HG03521 (cell line): ENCODE measurements around the gene PCK1.

Experiments used
- ATAC-seq: cut with Tn5 transposase; IDR thresholded peaks from one replicate; pipeline ENCODE4 v1.9.1; 2021; ENCODE audit warnings: mild to moderate bottlenecking, moderate library complexity; ENCODE audit not compliant: unreplicated experiment

The PCK1 gene

GRCh38 chr20:57559658-57560553 is 1.0 kb upstream of the PCK1 start:
- ATAC-seq = no peak

DNA sequence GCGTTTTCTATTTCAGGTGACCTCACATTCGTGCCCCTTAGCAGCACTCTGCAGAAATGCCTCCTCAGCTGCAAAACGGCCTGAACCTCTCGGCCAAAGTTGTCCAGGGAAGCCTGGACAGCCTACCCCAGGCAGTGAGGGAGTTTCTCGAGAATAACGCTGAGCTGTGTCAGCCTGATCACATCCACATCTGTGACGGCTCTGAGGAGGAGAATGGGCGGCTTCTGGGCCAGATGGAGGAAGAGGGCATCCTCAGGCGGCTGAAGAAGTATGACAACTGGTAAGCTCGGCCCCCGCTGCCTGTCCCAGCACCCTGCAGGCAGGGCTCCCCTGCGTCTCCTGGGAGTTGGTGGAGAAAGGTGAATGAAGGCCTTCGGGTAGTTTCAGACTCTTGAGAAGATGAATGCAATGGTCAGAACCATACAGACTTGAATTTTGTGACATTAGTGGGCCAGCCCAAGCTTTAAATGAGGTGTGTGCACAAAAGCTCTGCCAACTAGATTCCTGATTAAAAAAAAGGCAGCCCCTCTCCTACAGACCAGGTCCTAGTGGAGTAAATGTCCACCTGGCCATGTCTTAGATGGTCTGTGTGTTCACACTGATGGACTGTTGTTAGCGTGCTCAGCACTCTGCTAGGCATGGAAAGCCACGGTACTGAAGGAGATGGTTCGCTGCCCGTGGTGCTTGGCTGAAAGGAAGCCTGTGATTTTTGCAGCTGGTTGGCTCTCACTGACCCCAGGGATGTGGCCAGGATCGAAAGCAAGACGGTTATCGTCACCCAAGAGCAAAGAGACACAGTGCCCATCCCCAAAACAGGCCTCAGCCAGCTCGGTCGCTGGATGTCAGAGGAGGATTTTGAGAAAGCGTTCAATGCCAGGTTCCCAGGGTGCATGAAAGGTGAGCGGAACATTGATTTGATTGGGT is 708 bp downstream of the PCK1 start:
- no peak for ATAC-seq

GRCh38 chr20:57562541-57563465 is 1.9 kb downstream of the PCK1 start:
- no peak for ATAC-seq

DNA sequence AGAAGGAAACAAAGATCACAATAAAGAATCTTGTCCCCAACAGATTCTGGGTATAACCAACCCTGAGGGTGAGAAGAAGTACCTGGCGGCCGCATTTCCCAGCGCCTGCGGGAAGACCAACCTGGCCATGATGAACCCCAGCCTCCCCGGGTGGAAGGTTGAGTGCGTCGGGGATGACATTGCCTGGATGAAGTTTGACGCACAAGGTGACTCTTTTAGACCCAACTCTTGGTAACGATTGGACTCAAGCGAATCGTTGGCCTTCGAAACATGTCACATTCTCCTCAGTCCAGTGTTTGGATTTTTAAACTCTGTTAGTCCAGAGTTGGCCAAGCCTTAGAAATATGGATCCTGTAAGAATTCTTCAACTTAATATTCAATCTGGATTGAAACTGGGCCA is 2.6 kb downstream of the PCK1 start:
- ATAC-seq = no peak

DNA sequence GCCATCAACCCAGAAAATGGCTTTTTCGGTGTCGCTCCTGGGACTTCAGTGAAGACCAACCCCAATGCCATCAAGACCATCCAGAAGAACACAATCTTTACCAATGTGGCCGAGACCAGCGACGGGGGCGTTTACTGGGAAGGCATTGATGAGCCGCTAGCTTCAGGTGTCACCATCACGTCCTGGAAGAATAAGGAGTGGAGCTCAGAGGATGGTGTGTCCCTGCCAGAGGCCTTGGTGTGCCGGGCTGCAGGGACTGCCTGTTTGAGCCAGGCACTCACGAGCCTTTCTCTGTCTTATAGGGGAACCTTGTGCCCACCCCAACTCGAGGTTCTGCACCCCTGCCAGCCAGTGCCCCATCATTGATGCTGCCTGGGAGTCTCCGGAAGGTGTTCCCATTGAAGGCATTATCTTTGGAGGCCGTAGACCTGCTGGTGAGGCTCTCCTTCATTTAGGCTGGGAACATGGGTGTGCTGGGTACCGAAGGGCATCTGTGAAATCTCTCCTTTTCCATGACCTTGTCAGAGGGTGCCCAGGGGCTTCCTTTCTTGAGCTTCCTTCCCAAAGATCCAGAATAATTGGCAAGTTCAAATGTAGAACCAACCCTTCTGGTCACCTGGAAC is 3.4 kb downstream of the PCK1 start:
- ATAC-seq = no peak

DNA sequence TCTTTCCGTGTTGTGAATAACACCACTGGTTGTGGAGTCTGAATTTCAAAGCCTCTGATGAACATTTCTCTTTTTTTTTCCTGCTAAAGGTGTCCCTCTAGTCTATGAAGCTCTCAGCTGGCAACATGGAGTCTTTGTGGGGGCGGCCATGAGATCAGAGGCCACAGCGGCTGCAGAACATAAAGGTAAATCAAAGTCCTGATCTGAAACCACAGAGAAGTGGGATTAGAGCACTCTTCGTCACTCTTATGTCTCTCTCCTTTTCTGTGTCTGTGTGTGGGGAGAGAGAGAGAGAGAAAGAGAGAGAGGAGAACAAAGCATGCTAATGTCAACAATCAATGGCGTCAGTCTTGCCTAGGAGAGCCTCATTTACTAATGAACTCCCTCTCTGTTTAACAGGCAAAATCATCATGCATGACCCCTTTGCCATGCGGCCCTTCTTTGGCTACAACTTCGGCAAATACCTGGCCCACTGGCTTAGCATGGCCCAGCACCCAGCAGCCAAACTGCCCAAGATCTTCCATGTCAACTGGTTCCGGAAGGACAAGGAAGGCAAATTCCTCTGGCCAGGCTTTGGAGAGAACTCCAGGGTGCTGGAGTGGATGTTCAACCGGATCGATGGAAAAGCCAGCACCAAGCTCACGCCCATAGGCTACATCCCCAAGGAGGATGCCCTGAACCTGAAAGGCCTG is 4.2 kb downstream of the PCK1 start:
- no peak for ATAC-seq

DNA sequence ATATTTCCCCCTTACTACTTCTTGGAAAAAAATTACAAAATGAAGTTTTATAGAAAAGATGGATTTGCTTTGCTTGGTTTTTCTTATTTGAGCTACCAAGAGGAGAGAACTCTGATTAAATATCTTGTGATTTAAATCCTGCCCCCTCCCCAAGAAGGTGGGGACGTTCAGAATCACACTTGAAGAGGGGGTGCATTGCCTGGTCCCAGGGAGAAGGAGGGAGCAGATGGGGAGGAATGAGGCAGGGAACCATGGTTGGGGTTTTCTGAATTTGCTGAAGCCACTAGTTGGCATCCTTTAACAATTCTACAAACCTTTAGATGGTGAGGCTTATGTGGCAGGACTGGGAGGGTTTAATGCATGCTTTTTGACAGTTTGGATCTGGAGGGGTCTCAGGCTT is 5.5 kb downstream of the PCK1 start:
- ATAC-seq = no peak

- no peak for ATAC-seq
Measured at GRCh38 chr20:57566803-57567459, 6.0 kb downstream of the PCK1 start.

DNA sequence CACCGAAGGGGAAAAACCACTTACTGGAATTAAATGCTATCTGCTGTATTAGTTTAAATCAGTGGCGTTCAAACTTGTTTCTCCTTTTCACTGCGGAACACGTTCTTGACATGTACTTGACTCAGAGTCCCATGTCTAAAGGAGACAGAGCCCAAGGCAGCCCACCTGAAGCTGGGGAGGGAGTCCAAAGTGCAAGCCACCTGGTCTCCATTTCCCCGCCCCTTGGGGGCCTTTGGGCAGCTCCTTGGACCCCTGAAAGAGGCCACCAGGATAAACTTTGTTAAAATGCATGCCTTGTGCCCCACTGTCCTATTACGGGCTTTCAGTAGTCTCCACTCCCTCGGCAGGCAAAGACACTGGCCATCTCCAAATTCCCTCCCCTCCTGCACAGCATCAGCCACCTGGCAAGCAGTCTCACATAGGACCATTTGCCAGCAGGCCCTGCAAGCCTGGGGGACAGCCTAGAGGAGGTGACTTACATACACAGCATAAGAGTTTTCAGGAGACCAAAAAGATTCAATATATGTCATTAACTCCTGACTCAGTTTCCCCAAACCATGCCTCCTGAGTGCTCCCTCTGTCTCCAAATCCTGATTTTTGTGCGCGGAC is 6.7 kb downstream of the PCK1 start:
- ATAC-seq = no peak

- no peak for ATAC-seq
Measured at GRCh38 chr20:57568088-57568896, 7.4 kb downstream of the PCK1 start.

DNA sequence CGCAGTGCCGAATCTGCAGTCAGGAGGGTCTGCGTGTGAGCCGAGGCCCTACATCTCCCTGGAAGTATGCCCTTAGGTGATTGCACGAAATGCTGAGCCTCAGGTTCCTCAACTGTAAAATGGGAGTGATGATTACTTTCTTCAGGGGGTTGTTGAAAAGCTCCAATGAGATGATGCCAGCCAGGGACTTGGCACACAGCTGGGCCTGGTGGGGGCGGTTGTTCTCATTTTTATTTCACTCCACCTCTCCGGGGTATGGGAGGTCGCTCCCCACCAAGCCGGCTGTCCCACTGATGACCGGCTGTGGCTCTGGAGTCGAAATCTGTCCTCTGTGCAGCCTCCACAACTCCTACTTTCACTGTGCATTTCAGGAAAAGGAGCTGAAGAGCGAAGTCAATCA is 8.1 kb downstream of the PCK1 start:
- no peak for ATAC-seq

- no peak for ATAC-seq
Measured at GRCh38 chr20:57570145-57570850, 9.4 kb downstream of the PCK1 start.

DNA sequence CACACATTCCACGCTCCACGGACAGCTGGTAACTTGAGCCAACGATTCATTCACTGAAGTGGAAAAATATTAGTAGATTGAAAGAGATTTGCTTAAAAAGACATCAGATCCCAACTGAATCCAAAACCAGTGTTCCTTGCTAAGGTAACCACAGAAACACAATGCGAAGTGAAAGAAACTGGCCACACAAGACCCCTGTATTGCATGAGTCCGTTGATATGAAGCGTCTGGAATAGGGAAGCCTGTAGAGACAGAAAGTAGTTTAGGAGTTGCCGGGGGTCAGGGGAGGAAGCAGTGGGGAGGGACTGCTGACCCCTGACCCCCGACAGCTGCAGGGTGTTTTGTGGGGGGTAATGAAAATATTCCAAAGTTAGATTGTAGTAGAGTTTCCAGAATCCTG is 10.0 kb downstream of the PCK1 start:
- no peak for ATAC-seq

GRCh38 chr20:57571782-57572416 is 11.0 kb downstream of the PCK1 start:
- ATAC-seq = no peak

DNA sequence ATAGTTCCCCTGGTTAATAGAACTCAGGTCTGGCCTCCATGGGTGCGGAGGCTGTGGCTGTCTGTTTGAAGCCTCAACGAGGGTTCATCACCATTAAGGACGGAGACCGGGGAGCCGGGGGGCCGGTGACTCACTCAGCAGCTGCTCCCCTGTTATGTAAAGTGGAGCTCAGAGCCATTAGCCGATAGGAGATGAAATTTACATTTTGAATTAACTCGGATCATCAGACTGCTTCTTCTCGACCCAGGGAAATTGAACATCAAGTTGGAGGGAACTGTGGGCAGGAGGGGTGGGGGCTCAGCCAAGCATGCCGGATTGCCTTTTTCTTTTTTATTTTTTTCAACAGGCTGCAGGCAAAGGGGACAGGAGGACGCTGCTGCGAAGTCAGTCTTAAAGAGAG is 12.3 kb downstream of the PCK1 start:
- ATAC-seq = no peak

DNA sequence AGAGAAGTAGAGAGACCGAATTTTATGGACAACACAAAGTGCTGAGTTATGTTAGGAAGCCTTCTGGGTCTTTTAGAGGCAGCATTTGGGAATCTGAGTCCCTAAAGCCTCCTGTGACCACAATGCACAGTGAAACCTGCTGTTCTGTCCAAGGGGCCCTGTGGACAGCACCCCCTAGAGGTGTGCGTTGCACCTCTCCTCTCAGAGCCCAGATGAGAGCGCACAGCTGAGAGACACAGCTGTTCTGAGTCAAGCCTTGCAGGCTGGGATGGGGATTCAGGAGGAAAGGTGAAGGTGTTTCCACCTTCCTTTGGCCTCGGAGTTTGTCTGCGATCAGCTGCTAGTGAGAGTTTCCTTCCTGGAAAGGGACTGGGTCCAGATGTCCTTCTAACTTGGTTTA is 13.0 kb downstream of the PCK1 start:
- no peak for ATAC-seq

DNA sequence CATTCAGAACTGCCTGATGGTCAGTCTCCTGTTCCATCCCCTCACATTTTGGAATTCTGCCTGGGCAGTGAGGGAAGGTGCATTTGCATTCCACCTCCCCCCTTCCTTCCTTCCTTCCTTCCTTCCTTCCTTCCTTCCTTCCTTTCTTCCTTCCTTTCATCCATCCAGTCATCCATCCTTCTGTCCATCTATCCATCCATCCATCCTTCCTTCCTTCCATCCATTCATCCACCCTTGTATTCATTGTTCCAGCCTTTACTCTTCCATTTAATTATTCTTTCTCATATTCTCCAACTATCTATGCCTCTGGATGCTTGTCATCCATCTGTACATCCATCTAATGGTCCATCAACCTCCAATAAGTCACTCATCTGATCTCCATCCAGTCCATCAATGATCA is 14.0 kb downstream of the PCK1 start:
- no peak for ATAC-seq
